NCI-H2081 (cell line): ENCODE data around the gene VPS8.

ENCODE experiments used
- DNase-seq, 2 experiments: peaks; one replicate each; lab custom pipeline; 2025; lab: John Stamatoyannopoulos, UW

Gene VPS8

GRCh38 chr3:184781801-184782200 lies 30.2 kb upstream of the VPS8 start:
- DNase-seq, result no peak

GRCh38 chr3:184783319-184783718 lies 28.6 kb upstream of the VPS8 start:
- DNase-seq, result no peak

GRCh38 chr3:184784731-184785500 lies 27.1 kb upstream of the VPS8 start:
- DNase-seq, result peak in 1 of 2 experiments; percentile 21

GRCh38 chr3:184785890-184786279 lies 26.1 kb upstream of the VPS8 start:
- DNase-seq, result no peak

- DNase-seq, result no peak
Measured at GRCh38 chr3:184786280-184786941, 25.6 kb upstream of the VPS8 start.

GRCh38 chr3:184788751-184789150 lies 23.2 kb upstream of the VPS8 start:
- no peak for DNase-seq

- no peak for DNase-seq
Measured at GRCh38 chr3:184789314-184789998, 22.5 kb upstream of the VPS8 start.

GRCh38 chr3:184791171-184791570 lies 20.8 kb upstream of the VPS8 start:
- no peak for DNase-seq

- DNase-seq, result no peak
Measured at GRCh38 chr3:184795522-184796190, 16.3 kb upstream of the VPS8 start.

GRCh38 chr3:184796551-184796950 lies 15.4 kb upstream of the VPS8 start:
- no peak for DNase-seq

- no peak for DNase-seq
Measured at GRCh38 chr3:184796954-184797353, 15.0 kb upstream of the VPS8 start.

GRCh38 chr3:184798120-184798519 lies 13.8 kb upstream of the VPS8 start:
- DNase-seq, result no peak

- no peak for DNase-seq
Measured at GRCh38 chr3:184800349-184800930, 11.5 kb upstream of the VPS8 start.

GRCh38 chr3:184801241-184801785 lies 10.7 kb upstream of the VPS8 start:
- no peak for DNase-seq

- no peak for DNase-seq
Measured at GRCh38 chr3:184802150-184802549, 9.8 kb upstream of the VPS8 start.

GRCh38 chr3:184804801-184805200 lies 7.2 kb upstream of the VPS8 start:
- no peak for DNase-seq

- peak; percentile 9 to 34 for DNase-seq
Measured at GRCh38 chr3:184805351-184806038, 6.5 kb upstream of the VPS8 start.

- no peak for DNase-seq
Measured at GRCh38 chr3:184806567-184807271, 5.2 kb upstream of the VPS8 start.

GRCh38 chr3:184807549-184807948 lies 4.4 kb upstream of the VPS8 start:
- DNase-seq, result no peak

GRCh38 chr3:184808021-184808420 lies 3.9 kb upstream of the VPS8 start:
- DNase-seq, result no peak

- DNase-seq, result no peak
Measured at GRCh38 chr3:184810146-184810545, 1.8 kb upstream of the VPS8 start.
